ENCODE measurements around the gene AURKA.

The AURKA gene

GRCh38 chr20:56382696-56383095 is 9.3 kb downstream of the AURKA start:
- Histone ChIP-seq H3K4me2 (ENCODE audit: insufficient read depth, low read length) (no peak overlapping the region; the same call in 1 of the 2 replicates), H4K20me1 (ENCODE audit: insufficient read depth, low read length) (peaks cover 24% of the 10 kb centered on the region), H3K27ac (ENCODE audit: low read length) (no peak overlapping the region), H2AFZ (ENCODE audit: low read depth, low read length) (no peak overlapping the region), H3K79me2 (ENCODE audit: insufficient read depth, low read length) (peaks cover 87% of the 10 kb centered on the region), H3K27me3 (ENCODE audit: insufficient read depth, low read length, poor library complexity) (no peaks in the 10 kb centered on the region), H3K4me3 (ENCODE audit: low read depth in 1 of 2, low read length in 2 of 2) (no peak overlapping the region), H3K36me3 (ENCODE audit: insufficient read depth, low read length) (peaks cover 92% of the 10 kb centered on the region), H3K9ac (ENCODE audit: low read depth, low read length) (no peak overlapping the region), H3K9me3 (ENCODE audit: insufficient read depth, low read length, severe bottlenecking) (no peaks in the 10 kb centered on the region), H3K4me1 (ENCODE audit: insufficient read depth, low read length) (peaks cover 15% of the 10 kb centered on the region)
- DNase-seq (no peak), ATAC-seq (ENCODE audit: insufficient read depth, low read depth) (no peak)
- TF ChIP-seq EZH2 (IDR thresholded peaks at IDR 0.05; ENCODE audit: borderline replicate concordance, low read depth, low read length, severe bottlenecking) = no peak
- TF ChIP-seq CTCF (IDR thresholded peaks at IDR 0.05; ENCODE audit: borderline replicate concordance, extremely low read depth, low read length, poor library complexity, severe bottlenecking) = no peak

- DNase-seq = no peak
- Histone ChIP-seq H3K4me3 (ENCODE audit: low read depth in 1 of 2, low read length in 2 of 2) (no peak overlapping the region), H3K27ac (ENCODE audit: low read length) (no peak overlapping the region), H3K36me3 (ENCODE audit: insufficient read depth, low read length) (peaks cover 93% of the 10 kb centered on the region), H3K79me2 (ENCODE audit: insufficient read depth, low read length) (peaks cover 87% of the 10 kb centered on the region), H2AFZ (ENCODE audit: low read depth, low read length) (no peak overlapping the region), H3K9me3 (ENCODE audit: insufficient read depth, low read length, severe bottlenecking) (no peaks in the 10 kb centered on the region), H4K20me1 (ENCODE audit: insufficient read depth, low read length) (peaks cover 31% of the 10 kb centered on the region), H3K9ac (ENCODE audit: low read depth, low read length) (no peak overlapping the region), H3K27me3 (ENCODE audit: insufficient read depth, low read length, poor library complexity) (no peaks in the 10 kb centered on the region), H3K4me2 (ENCODE audit: insufficient read depth, low read length) (no peak overlapping the region), H3K4me1 (ENCODE audit: insufficient read depth, low read length) (peaks cover 15% of the 10 kb centered on the region)
- TF ChIP-seq CTCF (IDR thresholded peaks at IDR 0.05; ENCODE audit: borderline replicate concordance, extremely low read depth, low read length, poor library complexity, severe bottlenecking) (no peak), EZH2 (IDR thresholded peaks at IDR 0.05; ENCODE audit: borderline replicate concordance, low read depth, low read length, severe bottlenecking) (no peak)
- no peak for ATAC-seq (ENCODE audit: insufficient read depth, low read depth)
These were observed 10.5 kb downstream of the AURKA start for GRCh38 chr20:56381501-56381900.

GRCh38 chr20:56380375-56380774 is 11.6 kb downstream of the AURKA start:
- Histone ChIP-seq H3K4me2 (ENCODE audit: insufficient read depth, low read length) (no peak overlapping the region), H3K27ac (ENCODE audit: low read length) (no peak overlapping the region), H3K9me3 (ENCODE audit: insufficient read depth, low read length, severe bottlenecking) (no peaks in the 10 kb centered on the region), H3K9ac (ENCODE audit: low read depth, low read length) (no peak overlapping the region), H3K4me3 (ENCODE audit: low read depth in 1 of 2, low read length in 2 of 2) (no peak overlapping the region), H3K36me3 (ENCODE audit: insufficient read depth, low read length) (peaks cover 94% of the 10 kb centered on the region), H3K79me2 (ENCODE audit: insufficient read depth, low read length) (peaks cover 89% of the 10 kb centered on the region), H4K20me1 (ENCODE audit: insufficient read depth, low read length) (peaks cover 25% of the 10 kb centered on the region), H3K4me1 (ENCODE audit: insufficient read depth, low read length) (peaks cover 7% of the 10 kb centered on the region; the same call in 1 of the 2 replicates), H2AFZ (ENCODE audit: low read depth, low read length) (no peak overlapping the region), H3K27me3 (ENCODE audit: insufficient read depth, low read length, poor library complexity) (no peaks in the 10 kb centered on the region)
- no peak for ATAC-seq (ENCODE audit: insufficient read depth, low read depth)
- no peak for DNase-seq
- TF ChIP-seq CTCF (IDR thresholded peaks at IDR 0.05; ENCODE audit: borderline replicate concordance, extremely low read depth, low read length, poor library complexity, severe bottlenecking) = no peak

- peaks cover 95% of the 10 kb centered on the region for H3K36me3 ChIP-seq (ENCODE audit: insufficient read depth, low read length)
- H3K27ac ChIP-seq (ENCODE audit: low read length) = no peak overlapping the region
- TF ChIP-seq CTCF (IDR thresholded peaks at IDR 0.05; ENCODE audit: borderline replicate concordance, extremely low read depth, low read length, poor library complexity, severe bottlenecking) = no peak
- no peak for TF ChIP-seq EZH2 (IDR thresholded peaks at IDR 0.05; ENCODE audit: borderline replicate concordance, low read depth, low read length, severe bottlenecking)
- no peaks in the 10 kb centered on the region for H3K9me3 ChIP-seq (ENCODE audit: insufficient read depth, low read length, severe bottlenecking)
- H3K9ac ChIP-seq (ENCODE audit: low read depth, low read length) = no peak overlapping the region
- no peak overlapping the region for H2AFZ ChIP-seq (ENCODE audit: low read depth, low read length)
- no peak overlapping the region for H3K4me3 ChIP-seq (ENCODE audit: low read depth in 1 of 2, low read length in 2 of 2)
- peaks cover 4% of the 10 kb centered on the region; the same call in 1 of the 2 replicates for H3K4me1 ChIP-seq (ENCODE audit: insufficient read depth, low read length)
- no peaks in the 10 kb centered on the region for H3K27me3 ChIP-seq (ENCODE audit: insufficient read depth, low read length, poor library complexity)
- ATAC-seq (ENCODE audit: insufficient read depth, low read depth) (no peak), DNase-seq (no peak)
- H3K4me2 ChIP-seq (ENCODE audit: insufficient read depth, low read length) = no peak overlapping the region
- peaks cover 88% of the 10 kb centered on the region for H3K79me2 ChIP-seq (ENCODE audit: insufficient read depth, low read length)
- H4K20me1 ChIP-seq (ENCODE audit: insufficient read depth, low read length) = peaks cover 28% of the 10 kb centered on the region
These were observed 13.6 kb downstream of the AURKA start for GRCh38 chr20:56378386-56378785.

Data from DND-41 (cell line).